Stimulated activated CD4-positive, alpha-beta T cell treated with anti-CD3 and anti-CD28 coated beads, TNF-alpha, amount 100 ng/mL, for 48 hours (primary cell): Measurements from ENCODE around the gene OR1M1.
A peak's percentile ranks its signal among the peaks of the same experiment; 100 is the strongest.

Experiments
- DNase-seq, 3 donors: peaks; one replicate each; pipeline ENCODE4 v3.0.0-alpha.2; 2020; ENCODE audit warnings: low read depth in 3 of 3

OR1M1 gene

GRCh38 chr19:9075064-9075949 lies 11.6 kb upstream of the OR1M1 start:
- no peak for DNase-seq

DNA sequence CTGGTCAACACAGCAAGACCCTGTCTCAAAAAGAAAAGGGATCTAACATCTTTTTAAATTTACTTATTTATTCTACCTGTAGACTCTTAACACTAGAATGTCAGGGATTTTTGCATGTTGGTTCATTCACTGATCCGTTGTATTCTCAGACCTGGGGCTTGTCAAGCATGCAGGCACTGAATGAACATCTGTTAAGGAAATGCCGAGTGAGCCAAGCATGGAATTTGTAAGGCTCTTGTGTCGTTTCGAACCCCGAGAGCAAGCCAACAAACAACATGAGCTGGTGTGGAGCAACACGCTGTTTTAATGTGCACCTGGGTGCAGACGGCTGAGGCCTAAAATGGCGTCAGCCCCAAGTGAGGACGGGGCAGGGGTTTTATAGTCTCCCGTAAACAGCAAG lies 10.0 kb upstream of the OR1M1 start:
- no peak for DNase-seq

- no peak for DNase-seq
These were observed 8.2 kb upstream of the OR1M1 start for GRCh38 chr19:9078651-9079050.

- DNase-seq = no peak
These were observed 20.5 kb downstream of the OR1M1 start, which contains the start of gene OR7G2 for GRCh38 chr19:9107375-9107774. Gene OR7G2, minus strand, starts transcription at chr19:9107475. Its CDS starts 4,232 bp downstream, at chr19:9103243.

DNA sequence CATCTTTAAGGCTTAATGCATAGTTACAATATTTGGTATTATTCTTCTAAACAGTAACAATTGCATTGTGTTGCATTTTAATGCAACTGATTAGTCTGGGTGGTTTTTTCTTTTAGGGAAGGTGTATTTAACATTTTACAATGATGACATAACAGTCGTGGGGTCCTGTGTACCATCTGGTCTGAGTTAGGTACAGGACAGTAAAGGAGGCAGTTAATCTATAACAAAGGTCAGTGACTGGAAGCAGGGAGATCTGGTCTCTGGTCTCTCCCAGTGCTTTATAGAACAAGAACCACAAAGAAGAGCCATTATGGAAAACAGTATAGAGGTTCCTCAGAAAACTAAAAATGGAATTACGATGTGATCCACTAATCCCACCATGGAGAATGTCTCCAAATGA lies 23.1 kb downstream of the OR1M1 start:
- no peak for DNase-seq

- DNase-seq = no peak
These were observed 28.5 kb downstream of the OR1M1 start, which contains the start of gene OR7G1 for GRCh38 chr19:9115307-9115813. Gene OR7G1, minus strand, starts transcription at chr19:9115763. Its CDS starts 0 bp downstream, at chr19:9115763.

- no peak for DNase-seq
These were observed 29.7 kb downstream of the OR1M1 start for GRCh38 chr19:9116547-9116946.

DNA sequence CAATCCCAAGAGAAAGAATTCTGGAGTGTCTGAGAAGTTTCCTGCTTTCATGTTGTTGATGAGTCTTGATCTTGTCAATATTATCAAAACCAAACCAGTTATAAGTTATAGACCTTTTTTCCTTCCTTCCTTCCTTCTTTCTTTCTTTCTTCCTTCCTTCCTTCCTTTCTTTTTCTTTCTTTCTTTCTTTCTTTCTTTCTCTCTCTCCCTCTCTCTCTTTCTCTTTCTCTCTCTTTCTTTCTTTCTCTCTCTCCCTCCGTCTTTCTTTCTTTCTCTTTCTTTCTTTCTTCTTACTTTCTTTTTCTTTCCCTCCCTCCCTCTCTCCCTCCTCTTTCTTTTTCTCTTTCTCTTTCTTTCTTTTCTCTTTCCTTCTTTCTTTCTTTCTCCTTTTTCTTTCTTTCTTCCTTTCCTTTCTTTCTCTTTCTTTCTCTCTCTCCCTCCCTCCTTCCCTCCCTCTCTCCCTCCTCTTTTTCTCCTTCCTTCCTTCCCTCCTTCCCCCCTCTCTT lies 40.1 kb downstream of the OR1M1 start, which contains the start of gene OR7G3:
TSS of gene OR7G3 (minus strand) at position 51 of the 506 bp plus-strand sequence. CDS start at position 51, 0 bp downstream.
- DNase-seq = no peak

DNA sequence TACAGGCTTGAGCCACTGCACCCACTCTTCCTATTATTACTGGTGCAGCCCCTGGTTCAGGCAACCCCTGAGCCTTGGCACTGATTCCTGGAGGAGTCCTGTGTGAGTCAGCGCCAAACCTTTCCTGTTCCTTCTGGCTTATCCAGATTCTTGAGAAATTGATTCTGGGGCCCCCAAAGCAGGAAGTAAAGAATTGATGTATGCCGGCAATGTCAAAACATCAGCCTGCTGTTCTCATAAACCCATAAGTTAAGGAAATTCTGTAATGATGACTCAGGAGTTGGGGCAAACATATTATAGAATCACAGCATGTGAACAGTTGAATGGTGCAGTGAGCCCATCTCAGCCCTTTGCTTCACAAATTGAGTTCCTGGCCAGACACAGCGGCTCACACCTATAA lies 41.3 kb downstream of the OR1M1 start:
- no peak for DNase-seq

DNA sequence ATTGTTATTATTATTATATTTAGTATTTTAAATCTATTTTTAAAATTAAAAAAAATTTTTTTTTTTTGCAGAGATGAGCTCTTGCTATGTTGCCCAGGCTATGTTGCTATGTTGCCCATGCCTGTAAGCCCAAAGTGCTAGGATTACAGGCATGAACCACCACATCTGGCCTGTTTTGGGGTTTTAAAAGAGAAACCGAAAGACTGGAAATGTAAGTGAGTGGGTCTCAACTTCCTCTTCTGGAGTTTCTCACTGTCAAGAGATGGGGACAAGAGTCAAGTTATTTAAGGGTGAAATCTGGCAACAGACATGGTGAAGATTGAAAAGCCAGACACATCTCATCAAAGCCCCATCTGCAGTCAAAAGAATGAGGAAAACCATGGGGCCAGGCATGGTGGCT lies 44.1 kb downstream of the OR1M1 start:
- DNase-seq = no peak

DNA sequence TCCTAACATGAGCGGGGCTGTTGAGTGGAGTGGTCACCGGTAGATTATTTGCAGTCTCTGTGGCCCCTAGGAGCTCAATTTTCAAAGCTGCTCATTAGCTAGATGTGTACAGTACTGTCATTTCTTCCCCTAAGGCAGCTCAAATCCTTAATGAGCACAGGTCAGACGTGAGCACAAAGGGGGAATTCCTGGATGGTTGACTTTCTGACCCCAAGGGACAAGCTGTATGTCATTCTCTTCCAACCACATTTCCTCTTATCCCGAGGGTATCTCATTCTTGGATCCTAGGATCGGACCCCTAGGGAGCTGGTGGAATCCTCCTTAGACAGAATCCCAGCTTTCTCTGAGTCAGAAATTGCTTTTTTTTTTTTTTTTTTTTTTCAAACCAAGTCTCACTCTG lies 45.6 kb downstream of the OR1M1 start:
- no peak for DNase-seq

DNA sequence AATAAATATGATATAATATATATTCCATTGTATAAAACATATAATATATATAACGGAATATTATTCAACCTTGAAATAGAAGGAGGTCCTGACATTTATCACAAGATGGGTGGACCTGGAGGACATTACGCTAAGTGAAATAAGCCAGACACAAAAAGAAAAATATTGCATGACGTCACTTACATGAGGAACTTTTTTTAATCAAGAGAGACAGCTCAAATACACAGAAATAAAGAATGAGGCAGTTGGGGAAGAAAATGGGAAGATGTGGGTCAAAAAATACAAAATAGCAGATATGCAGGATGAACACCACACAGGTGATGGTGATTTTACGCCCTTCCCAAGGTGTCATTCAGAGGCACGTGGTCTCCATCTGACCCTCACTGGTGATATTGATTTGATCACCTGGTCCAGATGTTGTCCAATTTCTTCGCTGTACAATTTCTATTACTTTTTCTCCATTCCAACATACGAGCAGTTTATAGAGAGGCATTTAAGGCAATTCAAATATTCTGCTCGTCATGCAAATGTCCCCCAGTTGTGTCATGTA lies 52.8 kb downstream of the OR1M1 start:
- DNase-seq = peak in 1 of 3 donors; percentile 1

GRCh38 chr19:9140159-9140874 lies 53.5 kb downstream of the OR1M1 start, which contains the start of gene ZNF317:
Gene ZNF317, plus strand, starts transcription at chr19:9140397. Its CDS starts 15,620 bp downstream, at chr19:9156017.
- peak; percentile 81 to 87 (median 83) for DNase-seq

GRCh38 chr19:9144920-9145319 lies 58.1 kb downstream of the OR1M1 start:
- no peak for DNase-seq
